GM12878 (cell line): ENCODE data around the gene TEX44. TPM values are rescaled to one million over a fixed set of nuclear protein-coding genes. Genes with fewer than 3 reads are reported as not detected.

ENCODE experiments used
- ATF7 ChIP-seq: fragments of 450-650 bp; IDR thresholded peaks from 2 replicates; pipeline ENCODE4 v1.6.1; 2016; ENCODE audit warnings: low read depth, mild to moderate bottlenecking
- NRF1 ChIP-seq: conservative IDR thresholded peaks from 2 replicates; pipeline ENCODE4 v1.6.1; 2011; ENCODE audit warnings: mild to moderate bottlenecking, low read depth, low read length, improper control_type of control experiment
- PAX8 ChIP-seq: fragments of 450-650 bp; IDR thresholded peaks from 2 replicates; pipeline ENCODE4 v1.6.1; 2017; ENCODE audit warnings: mild to moderate bottlenecking, moderate library complexity
- SMAD5 ChIP-seq: IDR thresholded peaks from 2 replicates; pipeline ENCODE4 v1.6.1; 2016; ENCODE audit warnings: antibody characterized with exemption, low read depth
- ZNF592 ChIP-seq: fragments of 450-650 bp; IDR thresholded peaks from 2 replicates; pipeline ENCODE4 v1.6.1; 2017; ENCODE audit warnings: mild to moderate bottlenecking, moderate library complexity
- polyA plus RNA-seq, 11 experiments: library from polyadenylated mRNA; depleted of rRNA in 4 of 11; unstranded in 6 of 11; stranded (reverse) in 5 of 11; fragments of >200 nt; fragmentation: Nextera tagmentation in 4 of 11; fragmentation: Illumina TruSeq in 1 of 11; extraction: Ambion mirVana in 4 of 11; extraction: Trizol in 1 of 11; gene quantifications; 1 replicate in 1 of 11; 2 replicates in 10 of 11; pipeline versions ENCODE4 v1.2.1 to v1.2.3, GENCODE V29; 2011 to 2016; ENCODE audit warnings: inconsistent platforms in 2 of 11, missing spikeins in 2 of 11, low read depth in 1 of 11
- total RNA-seq, 4 experiments: library from RNA; depleted of rRNA in 3 of 4; stranded (reverse); fragments of >200 nt in 3 of 4; fragmentation: Illumina TruSeq in 1 of 4; extraction: Trizol in 1 of 4; gene quantifications; 2 replicates each; pipeline versions ENCODE4 v1.2.1 to v1.2.3, GENCODE V29; 2013 to 2021

The TEX44 gene
- total and polyA plus RNA-seq, 10 of the 15 experiments (the other 5 are each of a cell fraction or from before 2014, with no cell fraction given), result not detected

GRCh38 chr2:231545105-231545902 lies 47.4 kb upstream of the TEX44 start (continued):
- TF ChIP-seq ZNF592 (no peak), SMAD5 (no peak), PAX8 (no peak), NRF1 (no peak), ATF7 (peak; percentile 83)
- TF ChIP-seq, all 136 proteins: peak for 72
